ENCODE results near the gene TUBA4A. TPM values are rescaled to one million over a fixed set of nuclear protein-coding genes. Genes with fewer than 3 reads are reported as not detected.

The TUBA4A gene
- total RNA-seq, 2 experiments from 2014 or later = 96.0 to 186 TPM

DNA sequence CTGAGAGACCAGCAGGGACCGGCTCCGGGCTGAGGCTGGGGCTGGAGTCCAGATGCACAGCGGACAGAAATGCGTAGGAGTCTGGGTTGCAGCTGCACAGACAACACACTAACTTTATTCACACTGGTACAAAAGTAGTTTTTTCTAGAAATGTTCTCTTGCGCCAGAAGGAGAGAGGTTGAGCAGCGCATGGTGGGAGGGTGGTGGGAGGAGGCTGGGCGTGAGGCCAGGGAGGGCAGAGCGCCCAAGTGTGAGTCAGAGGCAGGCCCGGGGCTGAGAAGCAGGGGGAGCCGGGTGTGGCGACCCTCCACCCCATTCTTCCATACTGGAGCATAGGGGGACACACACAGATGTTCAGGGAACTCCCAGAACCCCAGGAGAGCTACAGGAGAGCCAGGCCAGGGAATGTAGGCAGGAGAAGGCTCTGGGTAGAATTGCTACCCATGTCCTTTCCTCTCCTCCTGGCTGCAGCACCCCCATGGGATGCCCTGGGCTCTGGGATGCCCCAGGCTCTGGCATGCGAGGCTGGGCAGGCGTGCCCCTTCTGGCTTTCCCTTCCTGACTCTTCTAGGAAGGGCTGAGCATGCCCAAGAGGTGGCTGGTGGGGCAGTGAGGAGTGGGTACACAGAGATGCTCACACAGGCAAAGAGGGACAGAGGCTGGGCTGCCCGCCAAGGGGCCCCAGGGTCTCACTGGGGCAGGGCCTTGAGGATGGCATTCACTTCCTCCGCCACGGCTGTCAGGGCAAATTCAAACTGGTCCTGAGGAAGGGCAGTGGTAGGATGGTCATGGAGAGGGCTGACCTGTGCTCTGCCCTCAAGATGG is 36.0 kb upstream of the TUBA4A start:
- Histone ChIP-seq H3K27ac (ENCODE audit: low read depth, low read length, poor library complexity, severe bottlenecking) (no peak overlapping the region), H3K4me3 (ENCODE audit: low read depth, low read length, poor library complexity, severe bottlenecking) (no peak overlapping the region), H3K9me3 (ENCODE audit: low read length) (no peaks in the 10 kb centered on the region), H3K79me2 (ENCODE audit: insufficient read depth, low read depth, low read length) (no peaks in the 10 kb centered on the region), H3K4me1 (ENCODE audit: insufficient read depth, low read length, poor library complexity, severe bottlenecking) (peaks cover 9% of the 10 kb centered on the region), H3K4me2 (ENCODE audit: low read length) (no peak overlapping the region), H3K9me2 (ENCODE audit: insufficient read depth, low read length) (no peaks in the 10 kb centered on the region), H4K20me1 (ENCODE audit: insufficient read depth, low read length) (no peaks in the 10 kb centered on the region), H2AFZ (ENCODE audit: low read length) (no peak overlapping the region), H3K36me3 (ENCODE audit: insufficient read depth, low read length) (peaks cover 11% of the 10 kb centered on the region; the same call in 1 of the 2 replicates)
- DNase-seq (ENCODE audit: low spot score) = no peak
- no TSS peak for BruUV-seq (replicated peaks)
- TF ChIP-seq EZH2phosphoT487 (IDR thresholded peaks at IDR 0.05; ENCODE audit: borderline replicate concordance, low read depth, low read length) = no peak
- TF ChIP-seq, protein P1, sequence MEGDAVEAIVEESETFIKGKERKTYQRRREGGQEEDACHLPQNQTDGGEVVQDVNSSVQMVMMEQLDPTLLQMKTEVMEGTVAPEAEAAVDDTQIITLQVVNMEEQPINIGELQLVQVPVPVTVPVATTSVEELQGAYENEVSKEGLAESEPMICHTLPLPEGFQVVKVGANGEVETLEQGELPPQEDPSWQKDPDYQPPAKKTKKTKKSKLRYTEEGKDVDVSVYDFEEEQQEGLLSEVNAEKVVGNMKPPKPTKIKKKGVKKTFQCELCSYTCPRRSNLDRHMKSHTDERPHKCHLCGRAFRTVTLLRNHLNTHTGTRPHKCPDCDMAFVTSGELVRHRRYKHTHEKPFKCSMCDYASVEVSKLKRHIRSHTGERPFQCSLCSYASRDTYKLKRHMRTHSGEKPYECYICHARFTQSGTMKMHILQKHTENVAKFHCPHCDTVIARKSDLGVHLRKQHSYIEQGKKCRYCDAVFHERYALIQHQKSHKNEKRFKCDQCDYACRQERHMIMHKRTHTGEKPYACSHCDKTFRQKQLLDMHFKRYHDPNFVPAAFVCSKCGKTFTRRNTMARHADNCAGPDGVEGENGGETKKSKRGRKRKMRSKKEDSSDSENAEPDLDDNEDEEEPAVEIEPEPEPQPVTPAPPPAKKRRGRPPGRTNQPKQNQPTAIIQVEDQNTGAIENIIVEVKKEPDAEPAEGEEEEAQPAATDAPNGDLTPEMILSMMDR (conservative IDR thresholded peaks at IDR 0.05; ENCODE audit: low read length) = no peak
- ChIA-PET CTCF (ENCODE audit: unreplicated experiment) (no interaction called here), POLR2A (interaction anchor here (0.6 kb wide), 1 partner anchor 614 kb away, joined by 4 read pairs; no protein-coding TSS in a partner anchor)
- intact Hi-C loops (cut with micrococcal nuclease; ENCODE audit: unreplicated experiment) = no loop called here

DNA sequence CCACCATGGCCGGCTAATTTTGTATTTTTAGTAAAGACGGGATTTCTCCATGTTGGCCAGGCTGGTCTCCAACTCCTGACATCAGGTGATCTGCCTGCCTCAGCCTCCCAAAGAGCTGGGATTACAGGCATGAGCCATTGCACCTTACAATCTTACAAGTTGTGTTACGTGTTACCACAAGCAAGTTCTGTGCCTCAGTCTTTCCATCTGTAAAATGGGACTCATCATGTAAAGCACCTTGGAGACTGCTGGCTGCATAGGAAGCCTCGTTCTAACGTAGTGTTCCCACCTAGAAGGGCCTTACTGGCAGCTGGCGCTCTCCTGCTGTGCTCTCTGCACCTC is 35.4 kb upstream of the TUBA4A start:
- Histone ChIP-seq H3K4me2 (ENCODE audit: low read length) (no peak overlapping the region), H3K27ac (ENCODE audit: low read depth, low read length, poor library complexity, severe bottlenecking) (no peak overlapping the region), H3K79me2 (ENCODE audit: insufficient read depth, low read depth, low read length) (no peaks in the 10 kb centered on the region), H3K36me3 (ENCODE audit: insufficient read depth, low read length) (peaks cover 16% of the 10 kb centered on the region; the same call in 1 of the 2 replicates), H3K4me1 (ENCODE audit: insufficient read depth, low read length, poor library complexity, severe bottlenecking) (peaks cover 4% of the 10 kb centered on the region), H3K4me3 (ENCODE audit: low read depth, low read length, poor library complexity, severe bottlenecking) (no peak overlapping the region), H3K9me2 (ENCODE audit: insufficient read depth, low read length) (no peaks in the 10 kb centered on the region), H2AFZ (ENCODE audit: low read length) (no peak overlapping the region), H3K9me3 (ENCODE audit: low read length) (no peaks in the 10 kb centered on the region), H4K20me1 (ENCODE audit: insufficient read depth, low read length) (no peaks in the 10 kb centered on the region)
- BruUV-seq (replicated peaks) = no TSS peak
- intact Hi-C loops (cut with micrococcal nuclease; ENCODE audit: unreplicated experiment) = no loop called here
- TF ChIP-seq, protein P1 (conservative IDR thresholded peaks at IDR 0.05; ENCODE audit: low read length) = no peak
- no peak for TF ChIP-seq EZH2phosphoT487 (IDR thresholded peaks at IDR 0.05; ENCODE audit: borderline replicate concordance, low read depth, low read length)
- no peak for DNase-seq (ENCODE audit: low spot score)
- ChIA-PET POLR2A (interaction anchor here (1.2 kb wide), 1 partner anchor 99 kb away, joined by 4 read pairs; the partner anchor contains the start of gene DNPEP), CTCF (ENCODE audit: unreplicated experiment) (no interaction called here)

All from OCI-LY7 (cell line).